Hepatocyte (in vitro differentiated cells): ENCODE measurements around the gene OVCH2.

Experiments
- EZH2 ChIP-seq: fragments of 200-600 bp; sonication (generic); IDR thresholded peaks from 2 replicates; pipeline ENCODE4 v1.6.1; 2016; ENCODE audit warnings: antibody characterized with exemption, mild to moderate bottlenecking, borderline replicate concordance
- EZH2phosphoT487 ChIP-seq: fragments of 200-600 bp; sonication (generic); IDR thresholded peaks from one replicate; pipeline ENCODE4 v1.6.1; 2018; ENCODE audit warnings: antibody characterized with exemption, mild to moderate bottlenecking, low read depth, moderate library complexity; ENCODE audit not compliant: unreplicated experiment, severe bottlenecking
- TF ChIP-seq, protein P1 (sequence below): fragments of 200-600 bp; sonication (generic); IDR thresholded peaks from 2 replicates; pipeline ENCODE4 v1.5.1; 2016; ENCODE audit warnings: antibody characterized with exemption, mild to moderate bottlenecking; ENCODE audit not compliant: poor library complexity

DNA sequence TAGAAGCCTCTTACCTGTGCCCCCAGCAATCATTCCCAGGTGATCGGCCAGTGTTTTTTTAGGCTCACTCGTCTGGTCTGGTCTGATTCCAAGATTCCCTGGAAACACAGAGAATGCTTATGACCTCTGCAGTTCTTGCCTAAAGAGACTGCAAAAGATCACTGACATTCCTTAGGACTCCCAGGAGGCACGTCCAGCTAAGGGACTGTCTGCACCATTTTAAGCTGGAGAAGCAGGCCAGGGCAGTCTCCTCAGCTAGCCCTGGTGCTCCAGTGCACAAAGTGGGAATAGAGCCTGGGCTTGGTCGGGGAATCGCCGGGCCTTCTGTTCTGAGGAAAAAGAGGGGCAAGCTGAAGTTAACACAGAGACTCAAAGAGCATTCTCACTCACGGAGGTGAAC is 37.8 kb downstream of the OVCH2 start:
- TF ChIP-seq, protein P1, sequence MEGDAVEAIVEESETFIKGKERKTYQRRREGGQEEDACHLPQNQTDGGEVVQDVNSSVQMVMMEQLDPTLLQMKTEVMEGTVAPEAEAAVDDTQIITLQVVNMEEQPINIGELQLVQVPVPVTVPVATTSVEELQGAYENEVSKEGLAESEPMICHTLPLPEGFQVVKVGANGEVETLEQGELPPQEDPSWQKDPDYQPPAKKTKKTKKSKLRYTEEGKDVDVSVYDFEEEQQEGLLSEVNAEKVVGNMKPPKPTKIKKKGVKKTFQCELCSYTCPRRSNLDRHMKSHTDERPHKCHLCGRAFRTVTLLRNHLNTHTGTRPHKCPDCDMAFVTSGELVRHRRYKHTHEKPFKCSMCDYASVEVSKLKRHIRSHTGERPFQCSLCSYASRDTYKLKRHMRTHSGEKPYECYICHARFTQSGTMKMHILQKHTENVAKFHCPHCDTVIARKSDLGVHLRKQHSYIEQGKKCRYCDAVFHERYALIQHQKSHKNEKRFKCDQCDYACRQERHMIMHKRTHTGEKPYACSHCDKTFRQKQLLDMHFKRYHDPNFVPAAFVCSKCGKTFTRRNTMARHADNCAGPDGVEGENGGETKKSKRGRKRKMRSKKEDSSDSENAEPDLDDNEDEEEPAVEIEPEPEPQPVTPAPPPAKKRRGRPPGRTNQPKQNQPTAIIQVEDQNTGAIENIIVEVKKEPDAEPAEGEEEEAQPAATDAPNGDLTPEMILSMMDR = no peak
- TF ChIP-seq EZH2 (no peak), EZH2phosphoT487 (no peak)
